Measurements from ENCODE around the gene KAT2B. TPM values are rescaled to one million over a fixed set of nuclear protein-coding genes. Genes with fewer than 3 reads are reported as not detected.
"Not testable (repeated sequence)": the region's sequence is repeated elsewhere in the genome, so short reads cannot be mapped to it uniquely, and the experiment has no call there.

KAT2B gene
- total RNA-seq, 1 donor from 2014 or later, result 1.8 TPM

DNA sequence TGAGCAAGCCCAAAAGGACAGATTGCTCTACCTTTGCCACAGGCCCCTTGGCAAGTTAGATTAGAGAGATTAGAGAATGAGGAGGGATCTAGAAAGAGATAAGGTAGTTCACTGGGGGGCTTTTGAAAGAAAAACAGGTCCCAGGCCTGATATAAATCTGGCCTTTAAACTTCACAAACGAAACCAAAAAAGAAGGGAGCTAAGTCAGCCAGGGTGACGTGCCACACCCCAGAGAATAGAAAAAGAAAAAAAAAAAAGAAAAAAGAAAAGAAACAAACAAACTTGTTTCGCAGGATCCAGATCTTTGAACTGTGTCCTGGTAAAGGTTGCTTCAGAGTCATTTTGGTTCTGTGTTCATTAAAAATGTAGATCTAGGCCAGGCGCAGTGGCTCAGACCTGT, 3.6 kb downstream of the KAT2B start:
- Histone ChIP-seq H3K36me3 (ENCODE audit: control insufficient read depth, insufficient read depth, low read length) (no peaks in the 10 kb centered on the region), H3K4me3 (ENCODE audit: low read depth, low read length) (no peak overlapping the region), H3K27me3 (ENCODE audit: control insufficient read depth, insufficient read depth, low read length) (no peaks in the 10 kb centered on the region)
- no peak for DNase-seq (ENCODE audit: low read depth)
- TF ChIP-seq CTCF (IDR thresholded peaks at IDR 0.05; ENCODE audit: insufficient read depth, low read length, poor library complexity, severe bottlenecking), result no peak

- not testable (repeated sequence) for H3K36me3 ChIP-seq (ENCODE audit: control insufficient read depth, insufficient read depth, low read length); DNase-seq (ENCODE audit: low read depth); H3K27me3 ChIP-seq (ENCODE audit: control insufficient read depth, insufficient read depth, low read length); H3K4me3 ChIP-seq (ENCODE audit: low read depth, low read length)
Measured at GRCh38 chr3:20045141-20045540, 4.9 kb downstream of the KAT2B start.

DNA sequence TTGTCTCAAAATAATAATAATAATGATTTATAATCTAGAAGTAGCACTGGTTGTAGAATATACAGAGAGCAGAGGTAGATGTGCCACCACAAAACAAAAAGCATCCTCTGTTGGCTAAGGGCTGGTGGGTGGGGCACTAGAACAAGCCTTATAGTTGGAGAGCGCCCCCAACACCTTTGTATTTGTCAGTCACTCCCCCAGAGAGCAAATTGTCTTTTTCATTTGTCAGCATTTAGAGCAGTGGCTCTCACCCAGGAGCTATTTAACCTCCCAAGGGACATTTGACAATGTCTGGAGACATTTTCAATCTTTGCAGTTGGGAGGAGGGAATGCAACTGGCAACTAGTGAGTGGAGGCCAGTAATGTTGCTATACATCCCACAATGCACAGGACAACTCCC, 6.3 kb downstream of the KAT2B start:
- Histone ChIP-seq H3K36me3 (ENCODE audit: control insufficient read depth, insufficient read depth, low read length) (no peaks in the 10 kb centered on the region), H3K27me3 (ENCODE audit: control insufficient read depth, insufficient read depth, low read length) (no peaks in the 10 kb centered on the region), H3K4me3 (ENCODE audit: low read depth, low read length) (no peak overlapping the region)
- DNase-seq (ENCODE audit: low read depth), result no peak
- no peak for TF ChIP-seq CTCF (IDR thresholded peaks at IDR 0.05; ENCODE audit: insufficient read depth, low read length, poor library complexity, severe bottlenecking)

GRCh38 chr3:20047341-20047779, 7.1 kb downstream of the KAT2B start:
- TF ChIP-seq CTCF (IDR thresholded peaks at IDR 0.05; ENCODE audit: insufficient read depth, low read length, poor library complexity, severe bottlenecking), result no peak
- no peak for DNase-seq (ENCODE audit: low read depth)
- no peaks in the 10 kb centered on the region for H3K27me3 ChIP-seq (ENCODE audit: control insufficient read depth, insufficient read depth, low read length)

DNA sequence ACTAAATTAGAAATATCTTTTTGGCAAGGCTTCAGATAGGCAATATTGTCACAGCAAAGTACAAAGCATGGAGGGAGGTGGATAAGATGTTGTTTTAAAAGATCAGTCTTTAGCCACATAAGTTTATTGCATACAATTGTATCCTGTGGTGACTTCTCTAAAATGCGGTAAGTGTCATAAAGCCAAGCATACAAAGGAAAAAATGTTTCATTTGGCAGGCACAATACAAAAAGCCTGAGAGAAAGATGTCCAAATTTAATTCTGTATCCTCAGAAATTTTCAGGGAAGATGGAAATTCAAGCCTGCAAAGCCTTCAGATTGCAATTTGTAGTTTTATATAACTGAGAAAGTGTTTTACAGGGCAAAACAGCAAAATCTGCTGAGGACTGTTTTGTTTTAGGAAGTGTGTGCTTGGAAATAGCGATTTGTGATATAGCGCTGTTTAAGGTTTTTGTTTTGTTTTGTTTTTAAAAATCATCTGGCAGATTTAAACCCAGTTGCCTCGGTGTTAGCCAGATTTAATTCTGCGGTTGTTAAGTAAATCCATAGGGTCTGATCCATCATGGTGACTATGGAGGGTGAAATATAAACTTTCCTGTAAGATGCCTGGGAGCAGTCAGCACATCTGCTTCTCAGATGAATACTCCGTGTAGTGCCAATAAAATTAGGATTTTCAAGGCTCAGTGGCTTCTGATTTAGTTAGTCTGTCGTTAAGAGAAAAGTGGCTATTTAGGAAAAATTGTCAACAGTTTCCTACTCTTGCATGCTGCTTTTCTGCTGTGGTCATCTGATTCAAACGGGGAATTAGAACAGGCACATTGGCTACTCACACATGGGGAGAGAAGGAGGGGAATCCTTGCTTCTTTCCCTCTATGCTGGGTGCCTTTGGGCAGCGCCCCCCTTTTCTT, 8.0 kb downstream of the KAT2B start:
- no peak for TF ChIP-seq CTCF (IDR thresholded peaks at IDR 0.05; ENCODE audit: insufficient read depth, low read length, poor library complexity, severe bottlenecking)
- Histone ChIP-seq H3K36me3 (ENCODE audit: control insufficient read depth, insufficient read depth, low read length) (no peaks in the 10 kb centered on the region), H3K4me3 (ENCODE audit: low read depth, low read length) (no peak overlapping the region), H3K27me3 (ENCODE audit: control insufficient read depth, insufficient read depth, low read length) (no peaks in the 10 kb centered on the region)
- no peak for DNase-seq (ENCODE audit: low read depth)

More at GRCh38 chr3:20047341-20047779, 7.1 kb downstream of the KAT2B start:
- H3K36me3 ChIP-seq (ENCODE audit: control insufficient read depth, insufficient read depth, low read length), result no peaks in the 10 kb centered on the region
- H3K4me3 ChIP-seq (ENCODE audit: low read depth, low read length), result no peak overlapping the region

DNA sequence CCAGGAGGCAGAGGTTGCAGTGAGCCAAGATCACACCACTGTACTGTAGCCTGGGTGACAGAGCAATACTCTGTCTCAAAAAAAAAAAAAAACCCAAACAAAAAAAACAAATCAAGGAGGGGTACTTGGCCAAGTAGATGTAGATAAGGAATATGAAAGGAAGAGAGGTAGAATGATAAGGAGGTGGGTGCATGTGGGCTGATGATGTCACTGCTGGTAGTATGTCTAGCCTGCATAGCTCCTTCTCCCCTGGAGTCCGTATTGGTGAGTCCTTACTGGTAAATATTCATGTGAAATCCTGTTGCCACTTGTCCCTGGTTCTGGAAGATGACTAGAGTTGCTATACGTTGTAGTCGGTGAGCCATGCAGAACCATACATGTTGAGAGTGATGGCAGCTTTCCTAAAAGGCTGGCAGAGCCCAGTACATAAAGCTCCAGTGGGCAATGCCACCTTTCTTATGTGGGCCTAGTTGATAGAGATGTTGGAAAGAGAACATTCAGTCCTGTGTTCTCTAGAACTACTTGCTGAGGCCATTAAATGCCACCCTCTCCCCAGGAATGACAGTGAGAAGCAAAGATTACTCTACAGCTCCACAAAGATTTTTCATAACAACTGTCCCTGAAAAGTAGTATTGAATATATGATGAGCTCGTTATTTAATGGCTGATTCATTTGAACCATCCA, 11.0 kb downstream of the KAT2B start:
- Histone ChIP-seq H3K27me3 (ENCODE audit: control insufficient read depth, insufficient read depth, low read length) (no peaks in the 10 kb centered on the region), H3K36me3 (ENCODE audit: control insufficient read depth, insufficient read depth, low read length) (no peaks in the 10 kb centered on the region), H3K4me3 (ENCODE audit: low read depth, low read length) (no peak overlapping the region)
- TF ChIP-seq CTCF (IDR thresholded peaks at IDR 0.05; ENCODE audit: insufficient read depth, low read length, poor library complexity, severe bottlenecking), result no peak
- no peak for DNase-seq (ENCODE audit: low read depth)
